ENCODE measurements around the gene PVR. TPM values are rescaled to one million over a fixed set of nuclear protein-coding genes. Genes with fewer than 3 reads are reported as not detected.
A peak's percentile ranks its signal among the peaks of the same experiment; 100 is the strongest.

PVR gene
- total RNA-seq, 1 experiment from 2014 or later = 141 TPM

DNA sequence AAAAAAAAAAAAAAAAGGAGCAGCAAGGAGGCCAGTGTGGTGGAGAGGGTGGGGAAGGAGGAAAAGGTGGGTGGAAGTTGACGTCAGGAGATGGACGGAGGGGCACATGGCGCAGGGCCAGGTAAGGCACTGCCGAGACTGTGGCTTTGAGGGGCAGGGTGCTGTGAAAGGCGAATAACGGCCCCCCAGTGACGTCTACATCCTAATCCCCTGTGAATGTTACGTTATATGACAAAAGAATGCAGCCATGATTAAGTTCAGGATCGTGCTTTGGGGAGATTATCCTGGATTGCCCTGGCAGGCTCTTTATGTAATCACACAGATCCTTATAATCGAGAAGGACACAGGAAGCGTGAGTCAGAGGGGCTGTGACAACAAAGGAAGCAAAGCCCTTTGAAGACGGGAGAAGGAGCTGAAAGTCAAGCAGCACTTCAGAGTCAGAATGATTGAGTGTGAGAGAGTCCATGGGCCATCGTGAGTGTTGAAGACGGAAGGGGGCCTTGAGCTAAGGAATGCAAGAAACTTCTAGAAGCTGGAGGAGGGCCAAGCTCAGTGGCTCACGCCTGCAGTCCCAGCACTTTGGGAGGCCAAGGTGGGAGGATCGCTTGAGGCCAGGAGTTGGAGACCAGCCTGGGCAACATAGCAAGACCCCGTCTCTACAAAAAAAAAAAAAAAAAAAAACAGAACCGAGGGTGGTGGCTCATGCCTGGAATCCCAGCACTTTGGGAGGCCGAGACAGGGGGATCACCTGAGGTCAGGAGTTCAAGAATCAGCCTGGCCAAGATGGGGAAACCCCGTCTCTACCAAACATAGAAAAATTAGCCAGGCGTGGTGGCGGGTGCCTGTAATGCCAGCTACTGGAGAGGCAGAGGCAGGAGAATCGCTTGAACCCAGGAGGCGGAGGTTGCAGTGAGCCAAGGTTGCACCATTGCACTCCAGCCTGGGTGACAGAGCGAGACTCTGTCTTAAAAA lies 41.5 kb downstream of the PVR start:
- H3K9me3 Mint-ChIP-seq (ENCODE audit: unreplicated experiment) = no peaks in the 10 kb centered on the region
- TF ChIP-seq, protein P1, sequence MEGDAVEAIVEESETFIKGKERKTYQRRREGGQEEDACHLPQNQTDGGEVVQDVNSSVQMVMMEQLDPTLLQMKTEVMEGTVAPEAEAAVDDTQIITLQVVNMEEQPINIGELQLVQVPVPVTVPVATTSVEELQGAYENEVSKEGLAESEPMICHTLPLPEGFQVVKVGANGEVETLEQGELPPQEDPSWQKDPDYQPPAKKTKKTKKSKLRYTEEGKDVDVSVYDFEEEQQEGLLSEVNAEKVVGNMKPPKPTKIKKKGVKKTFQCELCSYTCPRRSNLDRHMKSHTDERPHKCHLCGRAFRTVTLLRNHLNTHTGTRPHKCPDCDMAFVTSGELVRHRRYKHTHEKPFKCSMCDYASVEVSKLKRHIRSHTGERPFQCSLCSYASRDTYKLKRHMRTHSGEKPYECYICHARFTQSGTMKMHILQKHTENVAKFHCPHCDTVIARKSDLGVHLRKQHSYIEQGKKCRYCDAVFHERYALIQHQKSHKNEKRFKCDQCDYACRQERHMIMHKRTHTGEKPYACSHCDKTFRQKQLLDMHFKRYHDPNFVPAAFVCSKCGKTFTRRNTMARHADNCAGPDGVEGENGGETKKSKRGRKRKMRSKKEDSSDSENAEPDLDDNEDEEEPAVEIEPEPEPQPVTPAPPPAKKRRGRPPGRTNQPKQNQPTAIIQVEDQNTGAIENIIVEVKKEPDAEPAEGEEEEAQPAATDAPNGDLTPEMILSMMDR (IDR thresholded peaks at IDR 0.05; ENCODE audit: unreplicated experiment) = no peak
- ChIA-PET POLR2A (interaction anchor here (0.6 to 0.9 kb wide), 3 partner anchors 39 to 111 kb away, joined by 3 read pairs; no protein-coding TSS in a partner anchor), CTCF (no interaction called here)
- H3K4me1 Mint-ChIP-seq (ENCODE audit: insufficient read depth, unreplicated experiment) = peaks cover 20% of the 10 kb centered on the region
- DNase-seq (ENCODE audit: unreplicated experiment) = peak; percentile 83
- BruUV-seq (replicated peaks) = no TSS peak
- intact Hi-C loops (cut with micrococcal nuclease) = no loop called here
- no peaks in the 10 kb centered on the region for H3K27me3 Mint-ChIP-seq (ENCODE audit: insufficient read depth, unreplicated experiment)
- H3K27ac Mint-ChIP-seq (ENCODE audit: low read depth, unreplicated experiment) = no peak overlapping the region
- peaks cover 14% of the 10 kb centered on the region for H3K36me3 Mint-ChIP-seq (ENCODE audit: insufficient read depth, unreplicated experiment)
- H3K4me3 Mint-ChIP-seq (ENCODE audit: unreplicated experiment) = no peak overlapping the region

DNA sequence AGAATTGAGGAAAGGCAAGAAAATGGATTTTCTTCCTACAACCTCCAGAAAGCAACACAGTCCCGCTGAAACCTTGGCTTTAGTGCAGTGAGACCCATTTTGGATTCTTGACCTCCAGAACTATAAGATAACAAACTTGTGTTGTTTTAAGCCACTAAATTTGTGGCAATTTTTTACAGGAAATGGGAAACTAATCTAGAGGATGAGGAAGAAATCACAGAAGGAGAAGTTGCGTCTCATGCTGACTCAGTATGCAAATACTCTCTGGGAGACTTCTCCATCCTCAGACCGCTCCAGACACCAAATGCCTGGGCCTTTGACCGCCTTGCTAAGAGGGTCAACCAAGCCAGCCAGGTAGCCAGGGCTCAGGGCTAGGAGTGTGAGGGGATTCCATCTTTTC lies 42.2 kb downstream of the PVR start:
- TF ChIP-seq, protein P1 (IDR thresholded peaks at IDR 0.05; ENCODE audit: unreplicated experiment) = no peak
- Mint-ChIP-seq H3K4me3 (ENCODE audit: unreplicated experiment) (no peak overlapping the region), H3K36me3 (ENCODE audit: insufficient read depth, unreplicated experiment) (peaks cover 11% of the 10 kb centered on the region), H3K27me3 (ENCODE audit: insufficient read depth, unreplicated experiment) (no peaks in the 10 kb centered on the region), H3K27ac (ENCODE audit: low read depth, unreplicated experiment) (no peak overlapping the region), H3K4me1 (ENCODE audit: insufficient read depth, unreplicated experiment) (peaks cover 20% of the 10 kb centered on the region), H3K9me3 (ENCODE audit: unreplicated experiment) (no peaks in the 10 kb centered on the region)
- intact Hi-C loops (cut with micrococcal nuclease) = no loop called here
- no TSS peak for BruUV-seq (replicated peaks)
- POLR2A ChIA-PET = no interaction called here
- no peak for DNase-seq (ENCODE audit: unreplicated experiment)
- CTCF ChIA-PET = interaction anchor here (0.6 kb wide), 1 partner anchor 13 kb away, joined by 3 read pairs; no protein-coding TSS in a partner anchor

DNA sequence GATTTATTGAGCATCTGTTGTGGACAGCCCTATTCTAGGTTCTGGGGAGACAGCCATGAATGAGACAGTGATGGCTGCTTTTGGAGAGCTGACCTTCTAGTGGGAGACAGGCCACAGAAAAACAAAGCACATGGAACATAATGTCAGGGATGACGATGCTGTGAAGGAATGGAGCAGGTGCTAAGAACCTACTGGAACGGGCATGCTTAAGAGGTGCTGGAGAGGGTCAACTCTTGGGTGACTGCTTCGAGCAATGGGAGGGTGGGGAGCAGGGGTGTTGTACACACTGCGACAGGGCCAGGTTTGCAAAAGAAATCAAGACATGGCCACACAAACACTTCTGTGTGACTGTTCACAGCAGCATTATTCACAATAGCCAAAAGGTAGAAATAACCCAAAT lies 43.2 kb downstream of the PVR start:
- peaks cover 22% of the 10 kb centered on the region for H3K4me1 Mint-ChIP-seq (ENCODE audit: insufficient read depth, unreplicated experiment)
- H3K4me3 Mint-ChIP-seq (ENCODE audit: unreplicated experiment) = no peak overlapping the region
- no TSS peak for BruUV-seq (replicated peaks)
- H3K27ac Mint-ChIP-seq (ENCODE audit: low read depth, unreplicated experiment) = no peak overlapping the region
- intact Hi-C loops (cut with micrococcal nuclease) = no loop called here
- CTCF ChIA-PET = interaction anchor here (0.6 to 0.7 kb wide), 2 partner anchors 36 to 94 kb away, joined by 3 to 7 read pairs; no protein-coding TSS in a partner anchor
- H3K9me3 Mint-ChIP-seq (ENCODE audit: unreplicated experiment) = no peaks in the 10 kb centered on the region
- peaks cover 11% of the 10 kb centered on the region for H3K36me3 Mint-ChIP-seq (ENCODE audit: insufficient read depth, unreplicated experiment)
- POLR2A ChIA-PET = no interaction called here
- no peaks in the 10 kb centered on the region for H3K27me3 Mint-ChIP-seq (ENCODE audit: insufficient read depth, unreplicated experiment)
- no peak for DNase-seq (ENCODE audit: unreplicated experiment)
- TF ChIP-seq, protein P1 (IDR thresholded peaks at IDR 0.05; ENCODE audit: unreplicated experiment) = no peak

DNA sequence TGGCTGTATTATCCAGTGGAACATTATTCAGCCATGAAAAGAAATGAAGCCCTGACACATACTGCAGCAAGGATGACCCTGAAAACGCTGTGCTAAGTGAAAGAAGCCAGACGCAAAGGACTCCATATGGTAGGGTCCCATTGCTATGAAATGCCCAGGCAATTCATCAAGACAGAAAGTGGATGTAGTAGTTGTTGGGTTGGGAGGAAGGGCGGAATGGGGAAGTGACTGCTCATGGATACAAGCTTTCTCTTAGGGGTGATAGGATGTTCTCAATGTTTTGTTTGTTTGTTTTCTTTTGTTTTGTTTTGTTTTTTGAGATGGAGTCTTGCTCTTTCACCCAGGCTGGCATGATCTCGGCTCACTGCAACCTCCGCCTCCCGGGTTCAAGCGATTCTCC lies 44.2 kb downstream of the PVR start:
- no TSS peak for BruUV-seq (replicated peaks)
- H3K27me3 Mint-ChIP-seq (ENCODE audit: insufficient read depth, unreplicated experiment) = no peaks in the 10 kb centered on the region
- CTCF ChIA-PET = interaction anchor here (0.6 to 5.2 kb wide), 15 partner anchors 10 to 120 kb away, joined by 3 to 55 read pairs (median 5); no protein-coding TSS in a partner anchor
- intact Hi-C loops (cut with micrococcal nuclease) = no loop called here
- H3K36me3 Mint-ChIP-seq (ENCODE audit: insufficient read depth, unreplicated experiment) = peaks cover 11% of the 10 kb centered on the region
- H3K27ac Mint-ChIP-seq (ENCODE audit: low read depth, unreplicated experiment) = no peak overlapping the region
- no peak overlapping the region for H3K4me3 Mint-ChIP-seq (ENCODE audit: unreplicated experiment)
- H3K4me1 Mint-ChIP-seq (ENCODE audit: insufficient read depth, unreplicated experiment) = peaks cover 25% of the 10 kb centered on the region
- no peaks in the 10 kb centered on the region for H3K9me3 Mint-ChIP-seq (ENCODE audit: unreplicated experiment)
- TF ChIP-seq, protein P1 (IDR thresholded peaks at IDR 0.05; ENCODE audit: unreplicated experiment) = no peak
- DNase-seq (ENCODE audit: unreplicated experiment) = no peak
- POLR2A ChIA-PET = no interaction called here

Measured in MCF 10A (cell line).